ENCODE results near the gene AOPEP.

Gene AOPEP, protein sequence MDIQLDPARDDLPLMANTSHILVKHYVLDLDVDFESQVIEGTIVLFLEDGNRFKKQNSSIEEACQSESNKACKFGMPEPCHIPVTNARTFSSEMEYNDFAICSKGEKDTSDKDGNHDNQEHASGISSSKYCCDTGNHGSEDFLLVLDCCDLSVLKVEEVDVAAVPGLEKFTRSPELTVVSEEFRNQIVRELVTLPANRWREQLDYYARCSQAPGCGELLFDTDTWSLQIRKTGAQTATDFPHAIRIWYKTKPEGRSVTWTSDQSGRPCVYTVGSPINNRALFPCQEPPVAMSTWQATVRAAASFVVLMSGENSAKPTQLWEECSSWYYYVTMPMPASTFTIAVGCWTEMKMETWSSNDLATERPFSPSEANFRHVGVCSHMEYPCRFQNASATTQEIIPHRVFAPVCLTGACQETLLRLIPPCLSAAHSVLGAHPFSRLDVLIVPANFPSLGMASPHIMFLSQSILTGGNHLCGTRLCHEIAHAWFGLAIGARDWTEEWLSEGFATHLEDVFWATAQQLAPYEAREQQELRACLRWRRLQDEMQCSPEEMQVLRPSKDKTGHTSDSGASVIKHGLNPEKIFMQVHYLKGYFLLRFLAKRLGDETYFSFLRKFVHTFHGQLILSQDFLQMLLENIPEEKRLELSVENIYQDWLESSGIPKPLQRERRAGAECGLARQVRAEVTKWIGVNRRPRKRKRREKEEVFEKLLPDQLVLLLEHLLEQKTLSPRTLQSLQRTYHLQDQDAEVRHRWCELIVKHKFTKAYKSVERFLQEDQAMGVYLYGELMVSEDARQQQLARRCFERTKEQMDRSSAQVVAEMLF

DNA sequence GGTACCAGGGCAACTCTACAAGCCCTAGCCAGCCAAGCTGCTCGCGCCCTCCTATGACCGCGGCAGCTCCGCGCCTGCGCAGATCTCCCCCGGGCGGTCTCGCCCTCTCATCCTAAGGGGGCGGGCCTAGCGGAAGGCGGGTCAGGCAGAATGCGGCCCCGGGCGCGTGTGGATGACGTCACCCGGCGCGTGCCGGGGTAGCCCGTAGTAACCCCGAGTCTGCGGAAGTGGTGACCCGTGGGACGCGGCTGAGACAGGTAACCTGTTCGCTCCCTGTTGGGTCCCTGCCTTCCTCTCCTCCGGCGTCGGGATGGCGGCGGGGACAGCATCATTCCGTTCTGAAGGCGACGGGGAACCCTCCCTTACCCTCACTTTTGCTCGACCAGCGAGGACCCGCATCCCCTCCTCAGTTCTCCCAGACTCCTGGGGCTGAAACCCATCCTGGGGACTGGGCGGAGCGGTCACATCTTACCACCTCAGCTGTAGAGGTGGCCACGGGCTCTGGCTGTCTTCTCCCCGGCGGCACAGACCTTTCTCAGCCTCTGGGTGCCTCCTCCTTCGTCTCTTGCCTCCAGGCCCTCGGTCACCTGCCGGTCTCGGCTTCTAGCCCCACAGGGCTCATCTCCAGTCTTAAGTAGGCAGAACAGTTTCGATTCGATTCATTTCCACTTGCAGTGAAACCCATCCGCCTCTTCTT is at the start of gene AOPEP:
Gene AOPEP, plus strand, starts transcription at position 205 of the 697 bp plus-strand sequence. CDS start 33,085 bp downstream, outside the sequence.
- DNase-seq (ENCODE audit: low read depth): peak; percentile 94

DNA sequence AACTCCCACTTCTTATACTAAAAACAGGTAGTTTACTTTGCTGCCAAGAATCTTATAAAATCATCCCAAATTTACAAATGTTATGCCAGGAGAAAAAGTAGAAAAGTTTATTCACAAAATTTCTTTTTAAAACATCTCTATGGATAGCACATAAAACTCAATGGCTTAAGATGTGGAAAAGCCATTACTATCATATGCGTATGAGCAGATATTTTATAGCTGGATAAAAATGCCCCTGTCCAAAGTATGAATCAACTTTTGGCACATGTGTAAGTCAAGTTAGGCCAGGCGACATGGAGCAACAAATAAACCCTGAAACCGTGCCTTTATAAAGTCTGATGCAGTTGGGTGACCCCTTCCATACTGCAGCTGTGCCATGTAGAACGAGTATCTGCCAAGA is 48.6 kb upstream of the AOPEP start:
- no peak for DNase-seq (ENCODE audit: low read depth)

DNA sequence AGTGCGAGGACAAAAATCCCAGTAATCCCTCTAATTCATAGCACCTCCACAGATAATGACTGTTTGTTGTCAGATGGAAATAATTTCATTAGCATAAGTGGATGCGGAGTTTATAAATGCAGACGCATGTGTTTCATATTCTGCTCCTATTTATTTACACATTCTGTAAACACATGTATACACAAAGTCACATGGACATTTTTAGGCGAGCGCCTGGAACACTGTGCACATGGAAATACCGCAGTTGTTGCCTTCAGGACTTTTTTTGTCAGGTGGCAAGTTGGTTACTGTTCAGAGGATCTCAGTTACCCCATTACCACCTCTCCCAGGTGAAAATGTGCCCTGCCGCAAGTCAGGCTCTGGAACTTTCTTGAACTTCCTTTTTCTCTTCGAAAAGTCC is 46.9 kb upstream of the AOPEP start:
- DNase-seq (ENCODE audit: low read depth): no peak

DNA sequence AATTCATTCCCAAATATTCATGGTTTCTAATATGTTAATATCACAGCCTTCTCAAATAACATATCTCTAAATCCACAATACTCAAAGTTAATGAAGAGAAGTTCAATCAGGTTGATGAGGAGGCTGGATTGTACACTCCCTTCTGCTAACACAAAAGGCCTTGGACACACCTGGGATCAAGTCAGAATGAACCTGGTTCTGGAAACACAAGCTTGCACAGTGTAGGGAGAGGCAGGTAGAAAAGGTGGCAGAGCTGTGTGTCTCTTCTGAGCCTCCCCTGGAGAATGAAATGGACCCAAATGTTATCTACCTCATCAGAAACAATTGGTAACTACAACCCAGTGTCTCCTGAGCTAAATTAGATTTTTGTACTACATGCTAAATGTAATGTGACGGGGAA is 46.5 kb upstream of the AOPEP start:
- no peak for DNase-seq (ENCODE audit: low read depth)

DNA sequence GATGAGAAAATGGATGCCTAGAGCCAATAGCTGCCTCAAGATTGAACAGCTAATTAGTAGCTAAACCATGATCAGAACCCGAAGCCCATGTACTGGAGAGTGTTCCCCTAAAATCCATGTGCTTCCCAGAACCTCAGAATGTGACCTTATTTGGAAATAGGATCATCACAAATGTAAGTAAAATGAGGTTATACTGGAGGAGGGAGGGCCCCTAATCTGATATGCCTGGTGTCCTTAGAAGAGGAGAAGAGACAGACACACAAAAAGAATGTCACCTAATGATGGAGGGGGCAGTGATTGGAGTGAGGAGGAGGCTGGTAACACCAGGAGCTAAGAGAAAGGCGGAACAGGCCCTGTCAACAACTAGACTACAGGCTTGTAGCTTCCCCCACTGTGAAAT is 45.9 kb upstream of the AOPEP start:
- no peak for DNase-seq (ENCODE audit: low read depth)

DNA sequence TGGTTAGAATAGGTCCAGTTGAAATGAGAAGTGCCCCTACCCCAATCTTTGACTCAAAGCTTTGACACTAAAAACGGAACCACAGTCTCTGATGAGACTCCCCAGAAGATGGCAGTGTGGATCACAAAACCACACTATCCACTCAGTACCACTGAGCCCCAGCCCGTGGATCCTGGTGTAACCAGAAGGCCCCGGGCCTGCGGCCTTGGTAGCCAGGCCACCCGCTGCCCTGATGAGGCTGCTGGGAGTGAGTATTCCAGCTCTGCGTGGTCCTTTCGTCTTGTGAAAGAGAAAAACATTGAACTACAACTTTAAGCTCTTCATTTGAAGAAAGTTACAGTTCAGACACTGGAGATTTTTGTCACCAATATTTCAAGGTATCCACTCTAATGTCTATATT is 45.0 kb upstream of the AOPEP start:
- DNase-seq (ENCODE audit: low read depth): peak; percentile 84

DNA sequence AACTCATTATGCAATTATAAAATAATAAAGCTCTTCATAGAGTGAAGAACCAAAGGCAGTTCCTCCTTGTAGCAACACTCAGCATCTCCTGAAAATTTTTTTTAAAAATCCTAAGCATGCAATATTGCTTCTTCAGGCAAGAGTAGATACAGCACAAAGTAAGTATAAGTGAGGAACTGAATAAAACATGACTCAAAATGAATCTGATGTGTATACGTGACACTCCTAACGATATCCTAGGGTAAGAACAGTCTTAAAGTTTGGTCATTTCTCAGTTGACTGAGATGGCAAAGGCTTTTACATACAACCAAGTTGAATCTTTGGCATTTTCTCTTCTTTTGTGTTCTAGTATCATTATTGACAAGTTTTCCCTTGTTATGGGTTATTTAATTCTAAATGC is 41.1 kb upstream of the AOPEP start:
- no peak for DNase-seq (ENCODE audit: low read depth)

DNA sequence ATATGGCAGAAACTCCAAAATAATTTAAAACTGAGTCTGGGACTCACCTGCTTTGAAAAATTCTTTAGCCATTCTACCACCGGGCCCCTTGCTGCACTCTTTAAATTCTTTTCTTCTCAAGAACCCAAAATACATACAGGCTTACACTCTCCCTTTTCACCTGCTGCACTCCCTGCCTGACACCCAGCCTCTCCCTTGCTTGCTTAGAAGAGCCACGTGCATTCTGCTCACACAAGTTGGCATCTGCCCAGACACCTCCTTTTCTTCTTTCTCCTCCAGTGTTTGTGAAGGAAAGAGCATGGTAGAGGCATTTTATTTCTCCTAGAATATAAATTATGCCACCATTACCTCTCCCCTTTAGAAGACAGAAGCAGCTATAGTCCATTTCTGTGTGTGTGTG is 39.0 kb upstream of the AOPEP start:
- no peak for DNase-seq (ENCODE audit: low read depth)

DNA sequence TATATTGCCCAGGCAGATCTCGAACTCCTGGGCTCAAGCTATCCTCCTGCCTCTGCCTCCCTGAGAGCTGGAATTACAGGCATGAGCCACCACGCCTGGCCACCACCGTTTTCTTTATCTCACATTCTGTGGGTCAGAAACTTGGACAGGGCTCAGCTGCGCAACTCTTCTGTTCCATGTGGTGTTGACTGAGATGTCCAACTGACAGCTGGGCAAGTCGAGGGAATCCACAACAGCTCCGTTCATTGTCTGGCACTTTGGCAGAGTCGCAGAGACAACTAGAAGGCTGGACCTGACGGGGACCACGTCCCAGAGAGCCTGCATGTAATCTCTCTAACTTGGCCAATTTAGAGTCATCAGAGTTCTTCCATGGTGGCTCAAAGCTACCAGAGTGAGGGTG is 36.2 kb upstream of the AOPEP start:
- DNase-seq (ENCODE audit: low read depth): no peak

DNA sequence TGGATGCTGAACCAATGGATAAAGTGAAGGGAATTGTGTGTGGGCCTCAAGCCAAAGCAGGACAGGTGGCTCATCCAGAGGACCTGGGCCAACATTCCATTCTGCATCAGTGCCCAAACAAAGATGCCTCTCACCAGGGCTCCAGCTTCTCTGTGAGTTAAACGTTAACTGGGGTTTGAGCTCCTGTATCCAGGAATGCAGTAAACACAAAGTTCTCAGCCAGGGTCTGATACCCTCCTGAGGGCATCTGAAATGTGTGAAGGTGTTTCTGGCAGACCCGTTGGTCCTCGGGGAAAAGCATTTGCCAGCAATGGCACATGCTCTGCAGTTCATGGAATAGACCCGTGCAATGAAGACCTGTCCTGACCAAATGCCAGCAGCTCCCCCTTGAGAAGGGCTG is 33.9 kb upstream of the AOPEP start:
- no peak for DNase-seq (ENCODE audit: low read depth)

DNA sequence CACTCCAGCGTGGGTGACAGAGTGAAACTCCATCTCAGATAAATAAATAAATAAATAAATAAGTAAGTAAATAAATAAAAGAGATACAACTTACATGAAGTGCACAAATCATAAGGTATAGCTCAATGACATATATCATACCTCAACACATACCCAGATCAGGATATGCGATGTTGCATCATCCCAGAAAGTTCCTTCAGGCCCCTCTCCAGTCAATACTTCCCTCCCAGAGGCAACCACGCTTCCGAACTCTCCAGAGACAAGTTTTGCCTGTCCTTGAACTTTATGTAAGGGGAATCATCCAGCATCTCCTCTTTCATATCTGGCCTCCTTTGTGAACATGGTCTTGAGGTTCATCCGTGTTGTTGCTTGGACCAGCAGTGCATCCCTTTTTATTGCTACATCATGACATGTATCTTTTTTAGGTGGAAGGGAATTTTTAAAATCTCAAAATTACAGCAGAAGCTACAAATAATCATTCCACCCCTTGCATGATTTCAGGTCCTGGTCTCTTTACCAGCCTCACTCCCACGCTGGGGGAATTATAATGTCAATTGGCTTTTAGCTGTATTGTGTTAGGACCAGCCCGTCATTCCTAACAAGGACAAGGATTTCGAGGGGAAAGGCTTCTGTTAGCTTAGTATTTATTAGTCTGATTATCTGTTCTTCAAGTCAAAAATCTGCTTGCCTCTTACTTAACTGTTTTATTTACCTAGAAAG is 32.9 kb upstream of the AOPEP start:
- no peak for DNase-seq (ENCODE audit: low read depth)

DNA sequence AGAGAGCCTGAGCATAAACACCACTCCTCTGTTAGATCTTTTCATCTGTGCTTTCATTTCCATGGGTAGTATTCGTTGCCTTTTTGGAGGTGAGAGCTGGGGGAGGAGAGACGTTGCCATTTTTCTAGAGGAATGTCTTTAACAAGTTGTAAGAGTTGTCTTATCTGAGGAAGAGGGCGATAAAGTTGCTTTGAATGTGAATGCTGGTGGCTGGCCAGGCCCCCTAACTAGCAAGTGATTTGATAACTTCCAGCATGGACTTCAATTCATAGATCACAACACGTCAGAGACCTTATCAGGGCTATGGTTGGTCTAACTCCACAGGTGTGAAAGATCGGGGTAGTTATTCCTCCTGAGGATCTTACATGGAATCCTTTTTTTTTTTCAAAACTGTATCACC is 30.0 kb upstream of the AOPEP start:
- DNase-seq (ENCODE audit: low read depth): no peak

DNA sequence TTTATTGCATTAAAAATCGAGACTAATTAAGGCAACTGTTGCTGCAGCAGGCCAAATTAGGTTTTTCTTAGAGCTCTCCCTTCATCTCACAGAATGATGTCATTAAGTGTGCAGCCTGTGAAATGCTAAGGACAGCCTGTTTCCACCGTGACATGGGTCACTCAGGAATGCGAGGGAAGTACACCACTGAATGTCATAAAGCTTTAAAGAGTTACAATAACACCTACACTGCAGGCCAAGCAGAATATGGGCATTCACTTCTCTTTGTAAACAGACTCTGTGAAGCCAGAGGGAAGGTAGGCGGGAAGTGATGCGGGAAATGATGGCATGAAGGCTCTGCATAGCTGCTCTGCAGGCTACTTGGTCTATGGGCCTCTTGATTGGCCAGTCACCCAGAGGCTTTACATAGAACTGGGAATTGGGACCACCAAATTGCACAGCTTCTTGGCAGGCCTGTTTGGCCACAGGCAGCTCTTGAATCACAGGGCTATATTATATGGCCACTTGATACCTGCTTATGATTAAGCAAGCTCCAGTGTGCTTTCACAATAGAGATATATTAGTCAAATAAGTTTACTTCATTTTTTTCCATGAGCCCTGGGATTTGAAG is 28.4 kb upstream of the AOPEP start:
- DNase-seq (ENCODE audit: low read depth): peak; percentile 76

DNA sequence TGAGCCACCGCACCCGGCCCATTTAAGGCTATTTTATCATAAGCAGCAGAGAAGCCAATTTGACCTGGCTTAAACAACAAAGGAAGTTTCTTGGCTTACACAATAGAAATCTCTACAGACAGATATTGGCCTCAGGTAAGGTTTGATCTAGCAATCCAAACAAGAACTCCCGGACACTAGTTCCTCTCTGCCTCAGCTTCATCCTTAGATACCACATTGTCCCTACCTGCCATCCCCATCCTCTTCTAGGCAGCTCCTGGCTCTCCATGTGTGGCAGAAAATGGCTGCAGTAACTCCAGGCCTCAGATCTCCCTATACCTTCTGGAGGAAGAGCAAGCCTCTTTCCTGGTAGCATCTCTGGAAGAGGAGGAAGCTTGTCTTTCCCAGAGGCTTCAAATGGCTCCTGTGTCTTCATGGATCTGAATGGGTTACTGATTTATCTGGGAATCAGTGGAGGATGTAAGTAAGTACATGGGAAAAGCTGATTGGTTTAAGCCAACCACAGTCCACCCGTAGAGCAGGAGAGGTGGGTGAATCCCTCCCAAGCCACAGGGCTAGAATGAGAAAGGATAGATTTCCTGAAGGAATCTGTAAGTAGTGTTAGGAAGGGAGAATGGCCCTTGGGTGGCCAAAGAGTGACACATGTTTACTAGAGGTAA is 26.7 kb upstream of the AOPEP start:
- DNase-seq (ENCODE audit: low read depth): no peak

DNA sequence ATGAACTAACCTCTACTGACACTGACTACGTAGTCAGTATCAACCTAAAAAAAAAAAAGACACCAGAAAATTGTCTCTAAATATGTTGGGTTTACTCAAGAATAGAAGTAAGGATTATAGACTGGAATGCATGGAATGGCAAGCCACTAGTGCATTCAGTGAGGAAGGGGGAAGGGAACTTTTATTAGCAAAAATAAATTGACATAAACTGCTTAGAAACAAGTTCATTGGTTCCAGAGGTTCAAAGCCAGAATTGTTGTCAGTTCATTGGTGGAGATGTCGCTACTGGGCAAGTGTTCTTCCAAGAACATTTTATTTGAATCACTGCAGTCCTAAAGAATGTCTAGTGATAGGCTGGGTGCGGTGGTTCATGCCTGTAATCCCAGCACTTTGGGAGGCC is 26.1 kb upstream of the AOPEP start:
- peak; percentile 40 for DNase-seq (ENCODE audit: low read depth)

DNA sequence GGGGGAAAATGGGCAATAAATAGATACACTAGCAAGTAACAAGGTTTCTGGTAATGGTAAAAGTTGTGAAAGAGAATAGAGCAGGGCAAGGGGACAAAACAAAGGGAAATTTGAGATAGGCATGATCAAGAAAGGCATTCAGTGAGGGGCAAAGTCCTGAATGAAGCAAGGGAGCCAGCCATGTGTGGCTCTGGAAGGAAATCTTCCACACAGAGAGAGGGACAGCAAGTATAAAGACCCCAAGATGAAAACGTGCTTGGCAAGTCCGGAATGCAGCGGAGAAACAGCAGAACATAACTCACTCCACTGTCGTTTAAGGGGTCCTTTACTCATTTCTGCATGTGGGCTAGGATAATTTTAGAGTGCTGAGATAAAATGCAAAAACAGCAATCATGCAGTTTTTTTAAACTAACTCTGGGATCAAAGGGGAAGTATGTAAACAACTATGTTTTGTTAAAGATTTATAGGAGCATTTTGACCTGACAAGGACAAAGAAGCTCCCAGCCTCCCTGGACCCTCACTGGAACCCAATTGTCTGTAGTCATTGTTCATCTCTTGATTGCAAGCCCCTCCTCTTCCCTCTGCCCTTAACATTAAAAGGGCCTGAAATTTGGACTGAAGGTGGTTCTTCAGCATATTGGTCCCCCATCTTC is 22.9 kb upstream of the AOPEP start:
- DNase-seq (ENCODE audit: low read depth): no peak

DNA sequence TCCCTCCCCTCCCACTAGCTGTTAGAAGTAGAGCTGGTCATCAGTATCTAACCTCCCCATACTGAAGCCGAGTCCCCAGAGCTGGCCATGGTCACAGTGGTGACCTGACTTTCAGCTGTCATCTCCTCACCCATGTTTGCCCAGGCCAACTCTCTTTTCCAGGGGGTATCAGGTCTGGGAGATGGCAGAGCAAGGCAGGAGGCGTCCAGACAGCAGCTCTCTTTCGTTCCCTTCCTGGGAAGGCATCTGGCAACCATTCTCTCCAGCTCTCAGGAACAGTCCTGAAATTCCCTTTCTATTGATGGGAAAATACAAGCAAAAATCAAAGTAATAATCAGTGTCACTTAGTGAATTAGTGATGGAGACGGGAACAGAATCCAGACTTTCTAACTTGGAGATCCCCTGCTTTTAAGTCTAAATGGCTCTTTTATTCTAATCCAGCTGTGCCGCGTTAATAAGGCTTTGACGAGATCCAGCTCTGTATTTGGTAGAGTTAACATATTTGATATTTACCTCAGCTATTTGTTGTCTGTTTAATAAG is 21.3 kb upstream of the AOPEP start:
- no peak for DNase-seq (ENCODE audit: low read depth)

DNA sequence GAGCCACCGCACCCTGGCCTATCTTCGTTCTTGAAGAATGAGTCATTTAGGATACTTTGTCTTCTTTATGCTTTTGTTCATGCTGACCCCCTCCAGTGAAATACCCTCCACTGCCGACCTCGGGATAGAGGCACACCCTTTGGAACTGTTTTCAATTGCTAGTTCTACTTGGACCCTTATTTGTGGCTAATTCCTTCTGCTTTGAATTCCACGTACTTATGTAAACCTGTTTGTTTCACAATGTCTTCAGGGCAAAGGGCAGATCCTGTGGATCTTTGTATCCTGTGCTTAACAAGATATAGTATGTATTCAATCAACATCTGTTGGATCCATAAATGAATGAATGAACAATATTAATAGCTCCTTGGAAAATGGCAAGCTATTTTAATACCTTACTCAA is 19.6 kb upstream of the AOPEP start:
- no peak for DNase-seq (ENCODE audit: low read depth)

DNA sequence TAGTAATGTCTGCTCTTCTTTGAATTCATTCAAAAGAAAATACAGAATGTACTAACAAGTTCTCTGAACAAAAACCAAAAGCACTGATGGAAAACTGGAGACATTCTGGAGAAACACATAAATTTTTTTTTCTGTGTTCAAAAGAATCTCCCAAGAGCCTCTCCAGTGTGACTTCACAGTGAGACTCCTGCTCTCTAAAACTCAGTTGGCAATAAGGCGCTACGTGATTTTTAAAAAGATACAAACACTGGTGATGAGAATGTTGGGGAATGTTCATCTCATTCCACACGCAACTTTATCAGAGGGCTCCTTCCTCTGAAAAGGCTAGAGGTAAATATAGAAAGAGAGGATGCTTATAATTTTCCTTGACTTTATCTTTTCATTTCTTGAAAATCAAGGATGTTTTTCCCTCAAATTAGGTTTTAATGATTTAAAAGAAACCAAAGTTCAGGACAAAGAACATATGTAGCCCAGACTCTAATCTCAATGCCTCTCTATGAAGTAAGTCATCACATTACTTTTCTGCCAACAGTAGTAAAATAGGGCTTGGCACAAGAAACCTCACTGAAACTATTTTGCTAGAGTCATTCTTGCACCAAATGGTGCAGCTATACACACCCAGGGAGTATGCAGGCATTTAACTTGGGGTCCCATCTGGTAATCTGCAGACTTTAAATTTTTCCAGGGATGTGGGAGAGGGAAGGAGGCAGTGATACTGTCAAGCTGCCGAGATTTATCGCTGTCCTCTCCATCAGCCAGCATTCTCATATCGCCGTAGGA is 12.9 kb upstream of the AOPEP start:
- DNase-seq (ENCODE audit: low read depth): peak; percentile 54

DNA sequence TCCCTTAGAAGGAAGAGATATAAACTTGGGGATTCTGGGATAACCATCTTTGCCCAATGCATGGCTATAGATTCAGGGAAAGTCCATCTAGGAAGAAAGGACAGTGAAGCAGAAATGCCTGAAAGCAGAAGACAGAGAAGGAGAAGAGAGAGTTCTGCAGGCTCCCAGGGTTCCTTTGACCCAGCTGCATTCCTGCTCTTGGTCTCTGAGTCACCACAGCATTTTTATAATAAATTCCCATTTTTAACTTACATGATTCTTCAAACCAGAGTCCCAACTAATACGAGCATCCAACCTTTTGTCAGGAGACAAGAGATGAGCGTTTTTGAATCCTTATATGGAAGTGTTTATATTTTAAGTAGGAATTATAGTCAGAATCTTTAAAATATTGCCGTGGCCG is 12.0 kb upstream of the AOPEP start:
- peak; percentile 64 for DNase-seq (ENCODE audit: low read depth)
